H9 (cell line): ENCODE measurements around the gene ISG20. TPM values are rescaled to one million over a fixed set of nuclear protein-coding genes. Genes with fewer than 3 reads are reported as not detected.
A peak's percentile ranks its signal among the peaks of the same experiment; 100 is the strongest.

Experiments
- DNase-seq: peaks from one replicate; pipeline ENCODE4 v3.0.0-alpha.2; 2017
- H2AFZ ChIP-seq: one replicate; pipeline ENCODE4 v1.6.1; 2013; ENCODE audit warnings: mild to moderate bottlenecking, low read length, control low read depth, moderate library complexity
- H2AK5ac ChIP-seq: 2 replicates; pipeline ENCODE4 v1.6.1; 2013; ENCODE audit warnings: low read length, control low read depth, mixed read lengths; ENCODE audit not compliant: insufficient read length
- H2BK120ac ChIP-seq: one replicate; pipeline ENCODE4 v1.6.1; 2013; ENCODE audit warnings: low read depth, mild to moderate bottlenecking, low read length, control low read depth, inconsistent platforms; ENCODE audit not compliant: poor library complexity, severe bottlenecking
- H2BK12ac ChIP-seq: 2 replicates; pipeline ENCODE4 v1.6.1; 2013; ENCODE audit warnings: low read length, control low read depth, mixed read lengths, low read depth; ENCODE audit not compliant: insufficient read length
- H2BK15ac ChIP-seq: 2 replicates; pipeline ENCODE4 v1.6.1; 2013; ENCODE audit warnings: low read depth, low read length, control low read depth
- H2BK20ac ChIP-seq: one replicate; pipeline ENCODE4 v1.6.1; 2013; ENCODE audit warnings: low read depth, mild to moderate bottlenecking, low read length, control low read depth, inconsistent platforms; ENCODE audit not compliant: poor library complexity, severe bottlenecking
- H2BK5ac ChIP-seq: 2 replicates; pipeline ENCODE4 v1.6.1; 2013; ENCODE audit warnings: low read length, control low read depth, mixed read lengths; ENCODE audit not compliant: insufficient read length
- H3K14ac ChIP-seq: 2 replicates; pipeline ENCODE4 v1.6.1; 2013; ENCODE audit warnings: low read length, control low read depth; ENCODE audit not compliant: insufficient read depth
- H3K18ac ChIP-seq: 2 replicates; pipeline ENCODE4 v1.6.1; 2013; ENCODE audit warnings: low read depth, mild to moderate bottlenecking, mixed read lengths, low read length, control low read depth; ENCODE audit not compliant: insufficient read length
- H3K23ac ChIP-seq: 2 replicates; pipeline ENCODE4 v1.6.1; 2013; ENCODE audit warnings: low read length, control low read depth, mixed read lengths, low read depth; ENCODE audit not compliant: insufficient read length
- H3K23me2 ChIP-seq: 2 replicates; pipeline ENCODE4 v1.6.1; 2013; ENCODE audit warnings: low read depth, mild to moderate bottlenecking, mixed read lengths, low read length, control low read depth; ENCODE audit not compliant: insufficient read length, poor library complexity, severe bottlenecking
- H3K27ac ChIP-seq: 2 replicates; pipeline ENCODE4 v1.5.1; 2013; ENCODE audit warnings: low read length, control low read depth, mixed read lengths, low read depth; ENCODE audit not compliant: insufficient read length
- H3K27me3 ChIP-seq: 2 replicates; pipeline ENCODE4 v1.6.1; 2013; ENCODE audit warnings: low read length, control low read depth, inconsistent platforms; ENCODE audit not compliant: insufficient read depth
- H3K4ac ChIP-seq: 2 replicates; pipeline ENCODE4 v1.6.1; 2013; ENCODE audit warnings: low read depth, mild to moderate bottlenecking, control low read depth, inconsistent platforms, low read length, moderate library complexity
- H3K4me1 ChIP-seq: 2 replicates; pipeline ENCODE4 v1.6.1; 2013; ENCODE audit warnings: low read length, control low read depth, inconsistent platforms; ENCODE audit not compliant: insufficient read depth
- H3K4me2 ChIP-seq: 2 replicates; pipeline ENCODE4 v1.6.1; 2013; ENCODE audit warnings: low read length, control low read depth, mixed read lengths; ENCODE audit not compliant: insufficient read length, insufficient read depth
- H3K56ac ChIP-seq: 2 replicates; pipeline ENCODE4 v1.6.1; 2013; ENCODE audit warnings: low read depth, mild to moderate bottlenecking, mixed read lengths, low read length, control low read depth; ENCODE audit not compliant: insufficient read length
- H3K79me1 ChIP-seq: 2 replicates; pipeline ENCODE4 v1.6.1; 2013; ENCODE audit warnings: low read depth, mild to moderate bottlenecking, moderate library complexity, low read length, control low read depth, inconsistent platforms; ENCODE audit not compliant: insufficient read depth, poor library complexity, severe bottlenecking
- H3K79me2 ChIP-seq: 2 replicates; pipeline ENCODE4 v1.6.1; 2013; ENCODE audit warnings: low read length, control low read depth, inconsistent platforms; ENCODE audit not compliant: insufficient read depth
- H3K9ac ChIP-seq: 2 replicates; pipeline ENCODE4 v1.6.1; 2013; ENCODE audit warnings: low read length, control low read depth, mixed read lengths; ENCODE audit not compliant: insufficient read length; ENCODE audit errors: extremely low read depth
- H3K9me3 ChIP-seq: one replicate; pipeline ENCODE4 v1.6.1; 2013; ENCODE audit warnings: low read depth, low read length, inconsistent platforms; ENCODE audit not compliant: control insufficient read depth
- H3T11ph ChIP-seq: one replicate; pipeline ENCODE4 v1.6.1; 2013; ENCODE audit warnings: mild to moderate bottlenecking, low read length, control low read depth, inconsistent platforms
- H4K20me1 ChIP-seq: one replicate; pipeline ENCODE4 v1.6.1; 2013; ENCODE audit not compliant: control insufficient read depth, insufficient read length, insufficient read depth
- H4K5ac ChIP-seq: 2 replicates; pipeline ENCODE4 v1.6.1; 2013; ENCODE audit warnings: low read depth, mild to moderate bottlenecking, mixed read lengths, low read length, control low read depth; ENCODE audit not compliant: insufficient read length
- H4K8ac ChIP-seq: replicated peaks from 2 replicates; pipeline ENCODE4 v1.6.1; 2013; ENCODE audit warnings: low read length, control low read depth, mixed read lengths, low read depth; ENCODE audit not compliant: insufficient read length
- H4K91ac ChIP-seq: 2 replicates; pipeline ENCODE4 v1.6.1; 2013; ENCODE audit warnings: low read depth, mild to moderate bottlenecking, moderate library complexity, mixed read lengths, low read length, control low read depth; ENCODE audit not compliant: insufficient read length
- H3K27ac Mint-ChIP-seq, 3 experiments: 2 replicates in 2 of 3; 3 replicates in 1 of 3; pipeline ENCODE4 v1.8.0; 2020 to 2021; ENCODE audit warnings: mixed read lengths in 3 of 3, mild to moderate bottlenecking in 1 of 3, moderate library complexity in 1 of 3
- H3K27me3 Mint-ChIP-seq: 2 replicates; pipeline ENCODE4 v1.8.0; 2021; ENCODE audit warnings: low read depth, mild to moderate bottlenecking, moderate library complexity, mixed read lengths
- H3K36me3 Mint-ChIP-seq, 3 experiments: 2 replicates in 2 of 3; 3 replicates in 1 of 3; pipeline ENCODE4 v1.8.0; 2020 to 2021; ENCODE audit warnings: low read depth in 3 of 3, mixed read lengths in 3 of 3; ENCODE audit not compliant: insufficient read depth in 1 of 3
- H3K4me1 Mint-ChIP-seq, 2 experiments: 2 replicates each; pipeline ENCODE4 v1.8.0; 2020; ENCODE audit warnings: mixed read lengths in 2 of 2
- H3K4me3 Mint-ChIP-seq, 2 experiments: 2 replicates in 1 of 2; 3 replicates in 1 of 2; pipeline ENCODE4 v1.8.0; 2020 to 2021; ENCODE audit warnings: mild to moderate bottlenecking in 2 of 2, mixed read lengths in 2 of 2, moderate library complexity in 1 of 2
- H3K9me3 Mint-ChIP-seq, 2 experiments: 2 replicates in 1 of 2; 3 replicates in 1 of 2; pipeline ENCODE4 v1.8.0; 2020; ENCODE audit warnings: mild to moderate bottlenecking in 2 of 2, mixed read lengths in 2 of 2, moderate library complexity in 1 of 2
- WGBS: extraction: QIAGEN DNeasy Blood & Tissue Kit; methylation state at CpG from one replicate; pipeline ENCODE4 v1.1.7; 2013; ENCODE audit warnings: missing lambda C conversion rate, low lambda C conversion rate, mixed read lengths; ENCODE audit not compliant: insufficient read length; ENCODE audit errors: extremely low coverage; 5-methylcytosine and 5-hydroxymethylcytosine counted together
- total RNA-seq: library from RNA; stranded (reverse); gene quantifications from 2 replicates; pipeline ENCODE4 v1.2.1, GENCODE V29; 2021
- TF ChIP-seq, protein P1 (sequence below): fragments of 200-600 bp; sonication (generic); conservative IDR thresholded peaks from 3 replicates; pipeline ENCODE4 v1.8.0; 2021; ENCODE audit warnings: antibody characterized with exemption, mild to moderate bottlenecking

Gene ISG20
- total RNA-seq, 1 experiment from 2014 or later: 7.4 TPM

DNA sequence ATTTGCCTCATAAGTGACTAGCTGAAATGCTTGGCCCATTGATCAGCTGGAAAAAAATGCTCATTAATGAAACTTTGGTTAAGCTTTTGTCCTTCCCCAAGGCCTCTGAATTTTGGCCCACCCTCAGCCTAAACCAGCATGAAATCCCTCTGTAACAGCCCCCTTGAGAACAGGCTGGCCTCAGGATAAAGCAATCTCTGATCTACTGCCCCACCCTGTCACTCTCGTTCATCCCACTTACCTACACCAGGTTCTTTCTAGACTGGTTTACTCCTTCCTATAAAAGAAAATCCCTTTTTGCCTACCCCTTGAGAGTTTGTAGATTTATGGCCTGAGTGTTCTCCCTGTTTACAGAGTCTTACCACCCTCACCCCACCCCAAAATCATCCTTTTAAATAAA lies 21.0 kb upstream of the ISG20 start:
- no peak overlapping the region for H4K91ac ChIP-seq
- H2BK12ac ChIP-seq: no peak overlapping the region
- Mint-ChIP-seq H3K27ac (peak overlapping the region in 1 of 3 experiments; percentile 80; a peak in 3 of 7 replicates), H3K9me3 (no peaks in the 10 kb centered on the region; a peak in 1 of 5 replicates), H3K27me3 (peaks cover 19% of the 10 kb centered on the region), H3K4me3 (no peak overlapping the region), H3K36me3 (peaks cover 0 to 13% (median 13%) of the 10 kb centered on the region in 3 experiments; a peak in 6 of 7 replicates), H3K4me1 (peaks cover 53 to 70% of the 10 kb centered on the region in 2 experiments)
- no peak overlapping the region for H3K14ac ChIP-seq
- WGBS: no CpG with 5 or more reads among the region's 1 CpG
- TF ChIP-seq, protein P1, sequence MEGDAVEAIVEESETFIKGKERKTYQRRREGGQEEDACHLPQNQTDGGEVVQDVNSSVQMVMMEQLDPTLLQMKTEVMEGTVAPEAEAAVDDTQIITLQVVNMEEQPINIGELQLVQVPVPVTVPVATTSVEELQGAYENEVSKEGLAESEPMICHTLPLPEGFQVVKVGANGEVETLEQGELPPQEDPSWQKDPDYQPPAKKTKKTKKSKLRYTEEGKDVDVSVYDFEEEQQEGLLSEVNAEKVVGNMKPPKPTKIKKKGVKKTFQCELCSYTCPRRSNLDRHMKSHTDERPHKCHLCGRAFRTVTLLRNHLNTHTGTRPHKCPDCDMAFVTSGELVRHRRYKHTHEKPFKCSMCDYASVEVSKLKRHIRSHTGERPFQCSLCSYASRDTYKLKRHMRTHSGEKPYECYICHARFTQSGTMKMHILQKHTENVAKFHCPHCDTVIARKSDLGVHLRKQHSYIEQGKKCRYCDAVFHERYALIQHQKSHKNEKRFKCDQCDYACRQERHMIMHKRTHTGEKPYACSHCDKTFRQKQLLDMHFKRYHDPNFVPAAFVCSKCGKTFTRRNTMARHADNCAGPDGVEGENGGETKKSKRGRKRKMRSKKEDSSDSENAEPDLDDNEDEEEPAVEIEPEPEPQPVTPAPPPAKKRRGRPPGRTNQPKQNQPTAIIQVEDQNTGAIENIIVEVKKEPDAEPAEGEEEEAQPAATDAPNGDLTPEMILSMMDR: no peak
- no peak overlapping the region for H4K5ac ChIP-seq
- H2AK5ac ChIP-seq: no peak overlapping the region
- no peak overlapping the region for H3K4ac ChIP-seq
- no peak overlapping the region for H3T11ph ChIP-seq
- H3K4me1 ChIP-seq: peaks cover 5% of the 10 kb centered on the region; the same call in 1 of the 2 replicates
- no peak overlapping the region for H3K4me2 ChIP-seq
- no peak overlapping the region for H2BK120ac ChIP-seq
- no peaks in the 10 kb centered on the region for H3K79me1 ChIP-seq
- peak; percentile 16 for DNase-seq
- H4K20me1 ChIP-seq: peaks cover 5% of the 10 kb centered on the region
- H3K27me3 ChIP-seq: no peaks in the 10 kb centered on the region; the same call in 1 of the 2 replicates
- H2BK5ac ChIP-seq: no peak overlapping the region
- no peak overlapping the region for H3K18ac ChIP-seq
- H4K8ac ChIP-seq: no peak overlapping the region
- no peak overlapping the region for H3K56ac ChIP-seq
- H3K9ac ChIP-seq: no peak overlapping the region
- no peak overlapping the region for H2AFZ ChIP-seq
- peaks cover 13% of the 10 kb centered on the region for H3K23me2 ChIP-seq
- no peaks in the 10 kb centered on the region for H3K9me3 ChIP-seq
- H2BK20ac ChIP-seq: no peak overlapping the region
- no peak overlapping the region for H3K27ac ChIP-seq
- peaks cover 15% of the 10 kb centered on the region for H3K79me2 ChIP-seq
- no peak overlapping the region for H3K23ac ChIP-seq
- H2BK15ac ChIP-seq: no peak overlapping the region
